Measurements from ENCODE around the gene LMTK2.

- TF ChIP-seq POLR2AphosphoS5 (IDR thresholded peaks at IDR 0.05; ENCODE audit: insufficient read depth in 1 of 2, low read depth in 1 of 2): no peak
- TF ChIP-seq POLR2A (IDR thresholded peaks at IDR 0.05): no peak
- TF ChIP-seq CTCF (IDR thresholded peaks at IDR 0.05): no peak
Observed at GRCh38 chr7:98242342-98242741, 135.7 kb downstream of the LMTK2 start.
